GM19099 (cell line): ENCODE results near the gene ICA1L.

ENCODE experiments used
- POLR2A ChIP-seq: IDR thresholded peaks from 3 replicates; pipeline ENCODE4 v1.6.1; 2011; ENCODE audit warnings: low read depth; ENCODE audit not compliant: insufficient read length; ENCODE audit errors: extremely low read depth

ICA1L gene

GRCh38 chr2:202762556-202762955 is 109.0 kb downstream of the ICA1L start:
- no peak for TF ChIP-seq POLR2A

GRCh38 chr2:202760848-202761247 is 110.7 kb downstream of the ICA1L start:
- no peak for TF ChIP-seq POLR2A

GRCh38 chr2:202758604-202759003 is 113.0 kb downstream of the ICA1L start:
- TF ChIP-seq POLR2A: no peak

- no peak for TF ChIP-seq POLR2A
Measured at GRCh38 chr2:202758128-202758527, 113.4 kb downstream of the ICA1L start.

- TF ChIP-seq POLR2A: no peak
Measured at GRCh38 chr2:202757339-202757738, 114.2 kb downstream of the ICA1L start.

GRCh38 chr2:202756598-202756997 is 115.0 kb downstream of the ICA1L start:
- TF ChIP-seq POLR2A: no peak

GRCh38 chr2:202754936-202755335 is 116.6 kb downstream of the ICA1L start:
- TF ChIP-seq POLR2A: no peak

GRCh38 chr2:202752071-202752470 is 119.5 kb downstream of the ICA1L start:
- TF ChIP-seq POLR2A: no peak

GRCh38 chr2:202750763-202751427 is 120.7 kb downstream of the ICA1L start:
- no peak for TF ChIP-seq POLR2A

GRCh38 chr2:202749477-202749876 is 122.1 kb downstream of the ICA1L start:
- TF ChIP-seq POLR2A: no peak

GRCh38 chr2:202743613-202744012 is 128.0 kb downstream of the ICA1L start:
- no peak for TF ChIP-seq POLR2A

GRCh38 chr2:202736826-202737225 is 134.7 kb downstream of the ICA1L start:
- TF ChIP-seq POLR2A: no peak

GRCh38 chr2:202726070-202726469 is 145.5 kb downstream of the ICA1L start:
- TF ChIP-seq POLR2A: no peak

GRCh38 chr2:202723746-202724145 is 147.8 kb downstream of the ICA1L start:
- no peak for TF ChIP-seq POLR2A
